ENCODE results near the gene RBM17. TPM values are rescaled to one million over a fixed set of nuclear protein-coding genes. Genes with fewer than 3 reads are reported as not detected.

RBM17 gene
- total RNA-seq, 1 donor, result 41.8 TPM

DNA sequence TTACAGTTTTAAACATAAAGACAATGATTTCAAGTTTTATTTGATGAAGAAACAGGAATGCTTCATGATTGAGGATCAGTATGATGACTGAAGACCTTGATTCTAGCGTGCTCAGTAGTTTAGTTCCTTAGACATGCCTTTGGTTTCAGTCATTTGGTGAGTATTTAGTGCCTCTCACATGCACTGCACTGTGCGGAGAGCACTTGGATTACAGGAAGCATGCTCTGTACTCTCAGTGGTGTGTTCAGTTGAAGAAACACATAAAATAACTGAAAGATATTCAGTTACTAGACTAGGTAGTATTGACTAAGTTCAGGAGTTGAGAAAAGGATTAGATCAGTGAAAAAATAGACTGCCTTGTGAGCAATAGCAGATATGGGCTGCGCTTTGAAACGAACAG, 25.5 kb downstream of the RBM17 start:
- H3K4me3 ChIP-seq (ENCODE audit: low read depth, low read length), result no peak overlapping the region
- no peak for DNase-seq (ENCODE audit: low read depth)
- TF ChIP-seq, protein P1, sequence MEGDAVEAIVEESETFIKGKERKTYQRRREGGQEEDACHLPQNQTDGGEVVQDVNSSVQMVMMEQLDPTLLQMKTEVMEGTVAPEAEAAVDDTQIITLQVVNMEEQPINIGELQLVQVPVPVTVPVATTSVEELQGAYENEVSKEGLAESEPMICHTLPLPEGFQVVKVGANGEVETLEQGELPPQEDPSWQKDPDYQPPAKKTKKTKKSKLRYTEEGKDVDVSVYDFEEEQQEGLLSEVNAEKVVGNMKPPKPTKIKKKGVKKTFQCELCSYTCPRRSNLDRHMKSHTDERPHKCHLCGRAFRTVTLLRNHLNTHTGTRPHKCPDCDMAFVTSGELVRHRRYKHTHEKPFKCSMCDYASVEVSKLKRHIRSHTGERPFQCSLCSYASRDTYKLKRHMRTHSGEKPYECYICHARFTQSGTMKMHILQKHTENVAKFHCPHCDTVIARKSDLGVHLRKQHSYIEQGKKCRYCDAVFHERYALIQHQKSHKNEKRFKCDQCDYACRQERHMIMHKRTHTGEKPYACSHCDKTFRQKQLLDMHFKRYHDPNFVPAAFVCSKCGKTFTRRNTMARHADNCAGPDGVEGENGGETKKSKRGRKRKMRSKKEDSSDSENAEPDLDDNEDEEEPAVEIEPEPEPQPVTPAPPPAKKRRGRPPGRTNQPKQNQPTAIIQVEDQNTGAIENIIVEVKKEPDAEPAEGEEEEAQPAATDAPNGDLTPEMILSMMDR (IDR thresholded peaks at IDR 0.05; ENCODE audit: insufficient read depth, low read length), result no peak

- no peak overlapping the region for H3K4me3 ChIP-seq (ENCODE audit: low read depth, low read length)
- DNase-seq (ENCODE audit: low read depth), result peak; percentile 79
- TF ChIP-seq, protein P1 (IDR thresholded peaks at IDR 0.05; ENCODE audit: insufficient read depth, low read length), result peak; percentile 8
Observed at GRCh38 chr10:6114805-6115341, 26.0 kb downstream of the RBM17 start.

- DNase-seq (ENCODE audit: low read depth), result peak; percentile 32
- H3K4me3 ChIP-seq (ENCODE audit: low read depth, low read length), result no peak overlapping the region
- TF ChIP-seq, protein P1 (IDR thresholded peaks at IDR 0.05; ENCODE audit: insufficient read depth, low read length), result no peak
Observed at GRCh38 chr10:6115411-6115810, 26.6 kb downstream of the RBM17 start.

- TF ChIP-seq, protein P1 (IDR thresholded peaks at IDR 0.05; ENCODE audit: insufficient read depth, low read length), result no peak
- H3K4me3 ChIP-seq (ENCODE audit: low read depth, low read length), result no peak overlapping the region
- no peak for DNase-seq (ENCODE audit: low read depth)
Observed at GRCh38 chr10:6115824-6116350, 27.1 kb downstream of the RBM17 start.

- H3K4me3 ChIP-seq (ENCODE audit: low read depth, low read length), result no peak overlapping the region
- TF ChIP-seq, protein P1 (IDR thresholded peaks at IDR 0.05; ENCODE audit: insufficient read depth, low read length), result no peak
- DNase-seq (ENCODE audit: low read depth), result no peak
Observed at GRCh38 chr10:6116806-6117205, 28.0 kb downstream of the RBM17 start.

- no peak overlapping the region for H3K4me3 ChIP-seq (ENCODE audit: low read depth, low read length)
- TF ChIP-seq, protein P1 (IDR thresholded peaks at IDR 0.05; ENCODE audit: insufficient read depth, low read length), result no peak
- no peak for DNase-seq (ENCODE audit: low read depth)
Observed at GRCh38 chr10:6117711-6118110, 28.9 kb downstream of the RBM17 start.

DNA sequence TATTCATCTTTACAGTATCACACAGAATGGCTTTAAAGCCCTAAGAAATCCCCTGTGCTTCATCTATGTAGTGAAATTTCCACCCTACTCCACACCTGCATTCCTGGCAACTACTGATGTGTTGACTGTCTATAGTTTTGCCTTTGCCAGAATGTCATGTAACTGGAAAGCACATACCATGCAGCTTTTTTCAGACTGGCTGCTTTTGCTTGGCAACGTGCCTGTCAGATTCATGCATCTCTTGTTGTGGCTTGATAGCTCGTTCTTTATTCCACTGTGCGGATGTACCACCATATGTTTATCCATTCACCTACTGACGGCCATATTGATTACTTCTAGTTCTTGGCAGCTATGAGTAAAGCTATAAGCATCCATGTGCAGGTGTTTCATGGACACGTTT, 30.6 kb downstream of the RBM17 start:
- TF ChIP-seq, protein P1 (IDR thresholded peaks at IDR 0.05; ENCODE audit: insufficient read depth, low read length), result no peak
- DNase-seq (ENCODE audit: low read depth), result no peak
- H3K4me3 ChIP-seq (ENCODE audit: low read depth, low read length), result no peak overlapping the region
